Left forelimb (tissue), 1 donor: ENCODE measurements around the gene ITPR1.

Source experiments
- DNase-seq: peaks from one replicate; pipeline ENCODE4 v3.0.0-alpha.2; 2018; ENCODE audit warnings: low spot score

ITPR1 gene

GRCh38 chr3:4814305-4814903, 321.3 kb downstream of the ITPR1 start:
- no peak for DNase-seq

GRCh38 chr3:4814904-4815574, 321.9 kb downstream of the ITPR1 start:
- DNase-seq: no peak

- DNase-seq: no peak
These were observed 323.2 kb downstream of the ITPR1 start for GRCh38 chr3:4816306-4816705.

- no peak for DNase-seq
These were observed 323.6 kb downstream of the ITPR1 start for GRCh38 chr3:4816718-4817117.

- no peak for DNase-seq
These were observed 324.0 kb downstream of the ITPR1 start for GRCh38 chr3:4817128-4817527.

GRCh38 chr3:4818164-4818563, 325.0 kb downstream of the ITPR1 start:
- no peak for DNase-seq

GRCh38 chr3:4818986-4819693, 326.0 kb downstream of the ITPR1 start:
- DNase-seq: peak; percentile 37

- peak; percentile 33 for DNase-seq
These were observed 326.6 kb downstream of the ITPR1 start for GRCh38 chr3:4819746-4820145.

GRCh38 chr3:4820296-4821121, 327.4 kb downstream of the ITPR1 start:
- DNase-seq: peak; percentile 31

- peak; percentile 22 for DNase-seq
These were observed 328.2 kb downstream of the ITPR1 start for GRCh38 chr3:4821338-4821737.

GRCh38 chr3:4821975-4822374, 328.8 kb downstream of the ITPR1 start:
- DNase-seq: peak; percentile 49

GRCh38 chr3:4822568-4822967, 329.4 kb downstream of the ITPR1 start:
- DNase-seq: peak; percentile 3

- no peak for DNase-seq
These were observed 330.2 kb downstream of the ITPR1 start for GRCh38 chr3:4823385-4823784.

- peak; percentile 28 for DNase-seq
These were observed 331.1 kb downstream of the ITPR1 start for GRCh38 chr3:4823986-4824925.

- DNase-seq: peak; percentile 9
These were observed 331.8 kb downstream of the ITPR1 start for GRCh38 chr3:4824926-4825325.

GRCh38 chr3:4825436-4826236, 332.5 kb downstream of the ITPR1 start:
- no peak for DNase-seq

- DNase-seq: peak; percentile 81
These were observed 333.3 kb downstream of the ITPR1 start for GRCh38 chr3:4826237-4827100.

GRCh38 chr3:4827767-4828166, 334.6 kb downstream of the ITPR1 start:
- no peak for DNase-seq

- no peak for DNase-seq
These were observed 335.3 kb downstream of the ITPR1 start for GRCh38 chr3:4828279-4829030.
